Stimulated activated CD8-positive, alpha-beta memory T cell treated with anti-CD3 and anti-CD28 coated beads, Interleukin-4, amount 100 ng/mL, for 48 hours (primary cell): ENCODE results near the gene DOCK2.
"Not testable (repeated sequence)": the region's sequence is repeated elsewhere in the genome, so short reads cannot be mapped to it uniquely, and the experiment has no call there.

Source experiments
- DNase-seq: peaks from one replicate; pipeline ENCODE4 v3.0.0-alpha.2; 2020

DOCK2 gene

GRCh38 chr5:169762338-169763095 lies 125.4 kb downstream of the DOCK2 start:
- DNase-seq: no peak

- DNase-seq: no peak
Measured at GRCh38 chr5:169763376-169764017, 126.4 kb downstream of the DOCK2 start.

GRCh38 chr5:169764018-169764378 lies 126.9 kb downstream of the DOCK2 start:
- DNase-seq: no peak

- no peak for DNase-seq
Measured at GRCh38 chr5:169765176-169765996, 128.3 kb downstream of the DOCK2 start.

- DNase-seq: not testable (repeated sequence)
Measured at GRCh38 chr5:169766943-169767342, 129.9 kb downstream of the DOCK2 start.

- no peak for DNase-seq
Measured at GRCh38 chr5:169767938-169768337, 130.9 kb downstream of the DOCK2 start.

- DNase-seq: no peak
Measured at GRCh38 chr5:169768416-169768815, 131.3 kb downstream of the DOCK2 start.

GRCh38 chr5:169770109-169770508 lies 133.0 kb downstream of the DOCK2 start:
- DNase-seq: no peak

- no peak for DNase-seq
Measured at GRCh38 chr5:169772256-169772655, 135.2 kb downstream of the DOCK2 start.

GRCh38 chr5:169772688-169773087 lies 135.6 kb downstream of the DOCK2 start:
- no peak for DNase-seq

- no peak for DNase-seq
Measured at GRCh38 chr5:169777159-169777558, 140.1 kb downstream of the DOCK2 start.

- DNase-seq: no peak
Measured at GRCh38 chr5:169778622-169779596, 141.8 kb downstream of the DOCK2 start.

GRCh38 chr5:169781420-169782345 lies 144.6 kb downstream of the DOCK2 start:
- DNase-seq: no peak

- no peak for DNase-seq
Measured at GRCh38 chr5:169785771-169786618, 148.9 kb downstream of the DOCK2 start.

- no peak for DNase-seq
Measured at GRCh38 chr5:169788168-169788567, 151.1 kb downstream of the DOCK2 start.

- no peak for DNase-seq
Measured at GRCh38 chr5:169789417-169789940, 152.4 kb downstream of the DOCK2 start.

- DNase-seq: no peak
Measured at GRCh38 chr5:169791251-169791650, 154.2 kb downstream of the DOCK2 start.

GRCh38 chr5:169795338-169795737 lies 158.3 kb downstream of the DOCK2 start:
- no peak for DNase-seq

GRCh38 chr5:169796731-169797130 lies 159.7 kb downstream of the DOCK2 start:
- peak; percentile 37 for DNase-seq

- DNase-seq: no peak
Measured at GRCh38 chr5:169797577-169797976, 160.5 kb downstream of the DOCK2 start.
